ENCODE results near the gene MOB4.

The MOB4 gene

DNA sequence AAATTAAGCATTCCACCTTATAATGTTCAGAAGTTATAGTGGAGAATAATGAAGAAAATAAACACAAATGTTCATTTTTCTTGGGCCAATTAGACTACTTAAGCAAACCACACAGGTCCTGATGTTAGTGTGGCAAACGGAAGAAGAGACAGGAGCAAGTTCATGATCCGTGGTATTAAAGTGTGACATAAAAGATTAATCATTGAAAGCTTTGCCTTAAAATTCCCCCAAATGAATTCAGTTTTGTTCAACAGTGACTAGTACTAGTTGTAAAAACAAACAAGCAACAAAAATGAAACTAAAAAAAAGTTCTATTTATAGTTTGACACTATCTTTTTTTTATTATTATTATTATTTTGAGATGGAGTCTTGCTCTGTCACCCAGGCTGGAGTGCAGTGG is 85.9 kb downstream of the MOB4 start:
- Histone ChIP-seq H4K20me1 (ENCODE audit: insufficient read depth, low read length, poor library complexity, severe bottlenecking) (no peaks in the 10 kb centered on the region), H3K4me2 (ENCODE audit: low read depth, low read length, poor library complexity, severe bottlenecking) (no peak overlapping the region), H3K27me3 (ENCODE audit: insufficient read depth, low read length, poor library complexity, severe bottlenecking) (no peaks in the 10 kb centered on the region), H2AFZ (ENCODE audit: low read length) (peak overlapping the region; percentile 65; the same call in 1 of the 2 replicates), H3K36me3 (ENCODE audit: insufficient read depth, low read length) (no peaks in the 10 kb centered on the region), H3K9ac (ENCODE audit: low read depth, low read length, poor library complexity, severe bottlenecking) (no peak overlapping the region), H3K9me2 (replicated peaks; ENCODE audit: low read depth, low read length) (no peaks in the 10 kb centered on the region), H3K79me2 (ENCODE audit: insufficient read depth, low read length) (no peaks in the 10 kb centered on the region), H3K4me3 (ENCODE audit: low read length, poor library complexity, severe bottlenecking) (no peak overlapping the region), H3K4me1 (ENCODE audit: insufficient read depth, low read length, poor library complexity, severe bottlenecking) (no peaks in the 10 kb centered on the region), H3K9me3 (ENCODE audit: insufficient read depth, low read depth, low read length) (no peaks in the 10 kb centered on the region), H3F3A (ENCODE audit: low read depth) (no peaks in the 10 kb centered on the region)
- TF ChIP-seq EZH2phosphoT487 (IDR thresholded peaks at IDR 0.05; ENCODE audit: borderline replicate concordance) = no peak
- TF ChIP-seq, protein P1, sequence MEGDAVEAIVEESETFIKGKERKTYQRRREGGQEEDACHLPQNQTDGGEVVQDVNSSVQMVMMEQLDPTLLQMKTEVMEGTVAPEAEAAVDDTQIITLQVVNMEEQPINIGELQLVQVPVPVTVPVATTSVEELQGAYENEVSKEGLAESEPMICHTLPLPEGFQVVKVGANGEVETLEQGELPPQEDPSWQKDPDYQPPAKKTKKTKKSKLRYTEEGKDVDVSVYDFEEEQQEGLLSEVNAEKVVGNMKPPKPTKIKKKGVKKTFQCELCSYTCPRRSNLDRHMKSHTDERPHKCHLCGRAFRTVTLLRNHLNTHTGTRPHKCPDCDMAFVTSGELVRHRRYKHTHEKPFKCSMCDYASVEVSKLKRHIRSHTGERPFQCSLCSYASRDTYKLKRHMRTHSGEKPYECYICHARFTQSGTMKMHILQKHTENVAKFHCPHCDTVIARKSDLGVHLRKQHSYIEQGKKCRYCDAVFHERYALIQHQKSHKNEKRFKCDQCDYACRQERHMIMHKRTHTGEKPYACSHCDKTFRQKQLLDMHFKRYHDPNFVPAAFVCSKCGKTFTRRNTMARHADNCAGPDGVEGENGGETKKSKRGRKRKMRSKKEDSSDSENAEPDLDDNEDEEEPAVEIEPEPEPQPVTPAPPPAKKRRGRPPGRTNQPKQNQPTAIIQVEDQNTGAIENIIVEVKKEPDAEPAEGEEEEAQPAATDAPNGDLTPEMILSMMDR (conservative IDR thresholded peaks at IDR 0.05; ENCODE audit: low read length) = no peak

Measured in Loucy (cell line).